GM21360 (cell line): ENCODE measurements around the gene C9orf152.
"Not testable (repeated sequence)": the region's sequence is repeated elsewhere in the genome, so short reads cannot be mapped to it uniquely, and the experiment has no call there.

Experiments
- ATAC-seq: cut with Tn5 transposase; IDR thresholded peaks from one replicate; pipeline ENCODE4 v1.9.1; 2021; ENCODE audit warnings: mild to moderate bottlenecking, moderate library complexity; ENCODE audit not compliant: unreplicated experiment

The C9orf152 gene

GRCh38 chr9:110208031-110208430 lies at the start of gene C9orf152:
Gene C9orf152 (minus strand): TSS chr9:110208159. CDS start chr9:110207579, 580 bp downstream.
- ATAC-seq, result no peak

GRCh38 chr9:110257097-110257841 lies 49.3 kb upstream of the C9orf152 start:
- ATAC-seq, result peak; percentile 2

- ATAC-seq, result peak; percentile 69
Observed at GRCh38 chr9:110256380-110257096, 48.6 kb upstream of the C9orf152 start, which contains the start of gene TXN. Gene TXN (minus strand): TSS chr9:110256507. CDS start chr9:110256435, 72 bp downstream.

- peak; percentile 15 for ATAC-seq
Observed at GRCh38 chr9:110255463-110256379, 47.8 kb upstream of the C9orf152 start.

- no peak for ATAC-seq
Observed at GRCh38 chr9:110255034-110255462, 47.1 kb upstream of the C9orf152 start.

- no peak for ATAC-seq
Observed at GRCh38 chr9:110254500-110254899, 46.5 kb upstream of the C9orf152 start.

- no peak for ATAC-seq
Observed at GRCh38 chr9:110252509-110253139, 44.7 kb upstream of the C9orf152 start.

GRCh38 chr9:110251770-110252169 lies 43.8 kb upstream of the C9orf152 start:
- not testable (repeated sequence) for ATAC-seq

- no peak for ATAC-seq
Observed at GRCh38 chr9:110251212-110251611, 43.3 kb upstream of the C9orf152 start.

- no peak for ATAC-seq
Observed at GRCh38 chr9:110249603-110250002, 41.6 kb upstream of the C9orf152 start.

- no peak for ATAC-seq
Observed at GRCh38 chr9:110248361-110248760, 40.4 kb upstream of the C9orf152 start.

- no peak for ATAC-seq
Observed at GRCh38 chr9:110246214-110246613, 38.3 kb upstream of the C9orf152 start.

GRCh38 chr9:110244616-110245015 lies 36.7 kb upstream of the C9orf152 start:
- no peak for ATAC-seq

GRCh38 chr9:110241858-110242321 lies 33.9 kb upstream of the C9orf152 start:
- no peak for ATAC-seq

- no peak for ATAC-seq
Observed at GRCh38 chr9:110241260-110241857, 33.4 kb upstream of the C9orf152 start.

- ATAC-seq, result no peak
Observed at GRCh38 chr9:110240198-110240597, 32.2 kb upstream of the C9orf152 start.

- no peak for ATAC-seq
Observed at GRCh38 chr9:110228321-110228720, 20.4 kb upstream of the C9orf152 start.

- ATAC-seq, result no peak
Observed at GRCh38 chr9:110224583-110224982, 16.6 kb upstream of the C9orf152 start.

- ATAC-seq, result no peak
Observed at GRCh38 chr9:110220809-110221208, 12.8 kb upstream of the C9orf152 start.

GRCh38 chr9:110217656-110218099 lies 9.7 kb upstream of the C9orf152 start:
- ATAC-seq, result no peak
